Activated naive CD4-positive, alpha-beta T cell treated with Interleukin-2 at 50 U/mL for 16 hours (primary cell): Measurements from ENCODE around the gene CEP350.

ENCODE experiments used
- DNase-seq: peaks from one replicate; pipeline ENCODE4 v3.0.0-alpha.2; 2020

The CEP350 gene, protein sequence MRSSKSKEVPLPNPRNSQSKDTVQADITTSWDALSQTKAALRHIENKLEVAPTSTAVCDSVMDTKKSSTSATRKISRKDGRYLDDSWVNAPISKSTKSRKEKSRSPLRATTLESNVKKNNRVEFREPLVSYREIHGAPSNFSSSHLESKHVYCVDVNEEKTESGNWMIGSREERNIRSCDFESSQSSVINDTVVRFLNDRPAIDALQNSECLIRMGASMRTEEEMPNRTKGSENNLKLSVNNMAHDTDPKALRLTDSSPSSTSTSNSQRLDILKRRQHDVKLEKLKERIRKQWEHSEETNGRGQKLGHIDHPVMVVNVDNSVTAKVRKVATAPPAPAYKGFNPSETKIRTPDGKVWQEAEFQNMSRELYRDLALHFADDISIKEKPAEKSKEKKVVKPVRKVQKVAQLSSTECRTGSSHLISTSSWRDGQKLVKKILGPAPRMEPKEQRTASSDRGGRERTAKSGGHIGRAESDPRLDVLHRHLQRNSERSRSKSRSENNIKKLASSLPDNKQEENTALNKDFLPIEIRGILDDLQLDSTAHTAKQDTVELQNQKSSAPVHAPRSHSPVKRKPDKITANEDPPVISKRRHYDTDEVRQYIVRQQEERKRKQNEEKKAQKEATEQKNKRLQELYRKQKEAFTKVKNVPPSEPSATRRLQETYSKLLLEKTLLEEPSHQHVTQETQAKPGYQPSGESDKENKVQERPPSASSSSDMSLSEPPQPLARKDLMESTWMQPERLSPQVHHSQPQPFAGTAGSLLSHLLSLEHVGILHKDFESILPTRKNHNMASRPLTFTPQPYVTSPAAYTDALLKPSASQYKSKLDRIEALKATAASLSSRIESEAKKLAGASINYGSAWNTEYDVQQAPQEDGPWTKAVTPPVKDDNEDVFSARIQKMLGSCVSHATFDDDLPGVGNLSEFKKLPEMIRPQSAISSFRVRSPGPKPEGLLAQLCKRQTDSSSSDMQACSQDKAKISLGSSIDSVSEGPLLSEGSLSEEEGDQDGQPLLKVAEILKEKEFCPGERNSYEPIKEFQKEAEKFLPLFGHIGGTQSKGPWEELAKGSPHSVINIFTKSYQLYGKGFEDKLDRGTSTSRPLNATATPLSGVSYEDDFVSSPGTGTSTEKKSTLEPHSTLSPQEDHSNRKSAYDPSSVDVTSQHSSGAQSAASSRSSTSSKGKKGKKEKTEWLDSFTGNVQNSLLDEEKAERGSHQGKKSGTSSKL (N-terminal part only)

DNA sequence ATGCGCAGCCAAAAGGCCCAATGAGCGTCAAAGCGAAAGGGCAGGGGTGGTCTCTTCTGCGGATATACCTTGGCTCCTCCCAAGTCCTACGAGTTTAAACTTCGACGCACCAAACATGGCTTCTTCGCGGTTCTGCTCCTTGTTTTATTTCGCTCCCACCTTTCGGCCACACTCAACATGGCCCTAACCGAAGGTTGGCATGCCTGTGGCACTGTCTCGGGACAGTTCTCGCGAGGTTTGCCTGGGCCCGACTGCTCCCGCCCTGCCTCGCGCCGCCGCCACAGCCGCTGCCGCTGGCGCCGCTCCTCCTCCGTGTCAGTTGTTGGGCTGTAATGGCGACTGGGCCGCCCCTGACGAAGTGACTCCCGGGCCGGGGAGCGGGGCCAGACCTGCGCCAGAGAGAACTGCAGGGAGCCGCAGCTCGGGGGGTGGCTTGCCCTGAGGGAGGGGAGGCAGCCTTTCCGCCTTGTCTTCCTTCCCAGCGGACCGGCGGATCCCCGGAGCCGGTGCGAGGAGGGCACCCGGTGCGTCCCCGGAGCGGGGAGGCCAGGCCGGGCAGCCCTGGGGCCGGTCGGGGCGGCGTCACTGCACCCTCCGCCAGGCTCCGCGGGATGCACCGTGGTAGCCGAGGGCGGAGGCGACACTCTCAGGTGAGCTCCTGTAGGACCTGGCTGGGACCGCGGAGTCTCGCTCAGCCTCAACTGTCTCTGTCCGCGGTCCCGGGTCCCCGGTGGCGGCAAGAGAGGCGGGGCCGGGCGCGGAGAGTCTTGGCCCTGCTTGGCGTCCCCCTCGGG lies at the start of gene CEP350:
CEP350 (plus strand) TSS at position 318 of the 794 bp plus-strand sequence. CDS start 31,372 bp downstream, outside the sequence.
- peak; percentile 98 for DNase-seq

DNA sequence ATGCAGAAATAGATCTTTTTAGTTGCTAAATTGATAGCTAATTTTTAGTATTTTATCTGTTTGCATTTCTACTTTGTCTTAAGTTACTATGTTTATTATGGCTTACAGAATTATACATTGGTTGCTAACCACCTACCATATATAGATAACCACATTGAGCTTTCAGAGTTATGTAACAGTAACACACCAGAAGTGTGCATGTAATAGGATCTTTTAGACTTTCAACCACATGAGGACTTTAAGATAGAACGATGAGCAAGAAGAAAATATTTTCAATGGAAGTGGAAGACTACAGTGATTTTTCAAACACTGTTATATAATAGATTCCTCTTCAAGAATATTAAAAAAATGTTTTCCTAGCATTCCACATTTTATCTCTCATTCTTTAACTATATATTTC lies 43.7 kb upstream of the CEP350 start:
- no peak for DNase-seq

DNA sequence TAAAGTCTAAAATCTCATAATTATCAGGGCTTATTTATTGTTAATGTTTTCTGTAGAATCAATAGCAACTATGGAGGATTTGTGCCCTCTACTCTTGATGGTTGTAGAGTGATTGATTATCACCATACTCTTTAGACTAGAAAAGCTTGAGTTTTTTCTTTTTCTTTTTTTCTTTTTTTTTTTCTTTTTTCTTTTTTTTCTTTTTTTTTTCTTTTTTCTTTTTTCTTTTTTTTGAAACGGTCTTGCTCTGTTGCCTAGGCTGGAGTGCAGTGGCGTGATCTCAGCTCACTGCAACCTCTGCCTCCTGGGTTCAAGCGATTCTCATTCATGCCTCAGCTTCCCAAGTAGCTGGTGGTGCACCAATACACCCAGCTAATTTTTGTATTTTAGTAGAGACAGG lies 42.8 kb upstream of the CEP350 start:
- no peak for DNase-seq

DNA sequence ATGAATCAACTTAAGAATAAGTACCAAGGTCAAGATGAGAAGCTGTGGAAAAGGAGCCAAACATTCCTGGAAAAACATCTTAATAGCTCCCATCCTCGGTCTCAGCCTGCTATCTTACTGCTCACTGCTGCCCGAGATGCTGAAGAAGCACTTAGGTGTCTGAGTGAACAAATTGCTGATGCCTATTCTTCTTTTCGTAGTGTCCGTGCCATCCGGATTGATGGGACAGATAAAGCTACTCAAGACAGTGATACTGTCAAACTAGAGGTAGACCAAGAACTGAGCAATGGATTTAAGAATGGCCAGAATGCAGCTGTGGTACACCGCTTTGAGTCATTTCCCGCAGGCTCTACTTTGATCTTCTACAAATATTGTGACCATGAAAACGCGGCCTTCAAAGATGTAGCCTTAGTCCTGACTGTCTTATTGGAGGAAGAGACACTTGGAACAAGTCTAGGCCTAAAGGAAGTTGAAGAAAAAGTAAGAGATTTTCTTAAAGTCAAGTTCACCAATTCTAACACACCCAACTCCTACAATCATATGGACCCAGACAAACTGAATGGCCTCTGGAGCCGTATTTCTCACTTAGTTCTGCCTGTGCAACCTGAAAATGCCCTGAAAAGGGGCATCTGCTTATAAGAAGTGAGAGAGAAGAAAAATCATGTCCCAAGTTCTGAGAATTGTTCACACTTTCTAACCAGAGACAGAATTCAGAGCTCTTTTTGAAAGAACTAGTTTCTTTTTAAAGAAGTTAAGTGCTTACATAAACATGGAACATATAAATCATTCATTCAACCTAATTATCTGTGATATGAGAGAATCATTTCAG lies 36.8 kb upstream of the CEP350 start:
- DNase-seq, result no peak

DNA sequence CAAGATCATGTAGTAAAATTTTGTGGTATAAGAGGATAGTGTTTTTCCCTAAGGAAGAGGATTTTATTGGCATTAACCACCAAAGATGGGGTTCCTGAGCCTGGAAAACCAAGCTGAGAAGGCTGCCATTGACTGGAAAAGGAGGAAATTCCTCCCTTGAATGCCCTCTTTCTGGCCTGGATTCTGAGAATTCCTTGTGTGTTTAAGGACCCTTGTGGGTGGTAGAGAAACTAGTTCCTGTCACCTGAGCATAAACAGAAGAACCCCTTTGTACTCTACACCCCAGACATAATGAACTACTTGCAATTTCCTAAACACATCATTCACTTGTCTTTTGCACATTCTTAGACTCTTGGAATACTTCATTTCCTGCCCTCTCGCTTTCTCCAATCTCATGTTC lies 33.1 kb upstream of the CEP350 start:
- no peak for DNase-seq

DNA sequence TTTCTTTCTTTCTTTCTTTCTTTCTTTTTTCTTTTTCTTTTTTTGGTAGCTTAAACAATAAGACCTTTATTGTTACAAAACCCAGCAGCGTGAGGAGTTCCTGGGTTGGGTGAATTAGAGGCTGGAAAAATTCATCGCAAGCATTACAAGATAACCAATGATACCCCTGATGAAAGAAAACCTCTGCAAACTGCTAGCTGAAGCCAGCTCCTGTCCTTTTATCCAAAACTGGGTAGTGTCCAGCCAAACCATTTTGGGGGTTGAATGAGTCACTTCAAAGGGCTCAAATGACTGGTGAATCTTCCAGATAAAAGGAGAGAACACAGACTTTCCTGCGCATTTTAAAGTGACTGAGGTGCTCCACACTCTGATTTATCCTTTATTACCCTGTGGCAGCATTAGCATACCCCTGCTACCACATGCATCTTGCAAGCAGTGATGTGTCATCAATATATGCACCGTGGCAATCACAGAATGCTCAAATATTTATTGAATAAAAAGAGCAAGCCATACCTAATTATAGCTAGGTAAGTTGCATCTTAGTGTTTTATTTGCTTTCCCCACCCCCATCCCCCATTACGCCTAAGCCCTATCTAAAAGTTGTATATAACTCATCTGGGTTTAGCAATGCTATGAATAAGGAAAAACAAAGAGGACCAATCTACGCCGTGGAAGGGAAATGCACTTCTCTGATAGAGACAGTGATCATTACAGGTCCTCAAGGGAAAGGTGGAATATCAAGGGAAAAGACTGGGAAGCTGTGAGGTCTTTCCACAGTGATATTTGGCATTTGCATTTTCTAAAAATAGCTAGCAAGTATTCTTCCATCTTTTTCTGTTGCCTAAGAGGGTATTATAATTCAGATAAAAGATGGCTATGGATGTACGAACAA lies 32.4 kb upstream of the CEP350 start:
- no peak for DNase-seq

DNA sequence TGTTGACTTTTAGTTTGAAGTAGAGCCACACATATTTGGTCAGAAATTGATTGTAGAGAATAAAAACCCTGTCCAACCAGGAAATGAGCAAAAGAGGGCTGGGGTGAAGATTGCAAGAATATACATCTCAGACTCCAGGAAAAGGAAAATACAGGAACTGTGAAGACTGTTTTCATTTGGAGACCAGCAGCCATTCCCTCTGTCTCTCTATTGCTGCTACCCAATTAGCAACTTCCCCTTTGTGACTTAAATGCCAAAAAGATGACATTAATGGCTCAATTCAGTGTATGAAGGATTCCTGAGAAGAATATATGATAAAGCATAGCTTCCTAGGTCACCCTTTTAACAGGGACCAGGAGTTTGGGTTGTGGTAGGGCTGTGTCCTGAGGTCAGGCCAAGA lies 31.6 kb upstream of the CEP350 start:
- no peak for DNase-seq

DNA sequence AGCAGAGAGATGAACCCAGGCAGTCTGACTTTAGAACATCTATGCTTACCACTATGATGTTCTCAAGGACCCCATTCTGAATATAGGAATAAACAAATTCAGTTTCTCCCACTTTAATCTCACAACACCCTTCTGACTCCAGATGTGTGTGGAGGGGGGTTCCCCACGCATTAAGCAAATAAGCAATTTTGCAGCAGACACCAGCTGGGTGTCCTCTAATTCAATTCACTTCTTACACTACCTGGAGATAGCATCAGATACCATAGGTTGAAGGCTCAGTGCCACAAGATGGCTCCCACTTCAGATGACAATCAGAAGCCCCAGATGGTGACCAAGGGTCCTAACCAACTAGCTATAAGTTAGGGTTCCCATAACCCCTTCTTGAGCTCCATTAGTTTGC lies 30.3 kb upstream of the CEP350 start:
- DNase-seq, result no peak

DNA sequence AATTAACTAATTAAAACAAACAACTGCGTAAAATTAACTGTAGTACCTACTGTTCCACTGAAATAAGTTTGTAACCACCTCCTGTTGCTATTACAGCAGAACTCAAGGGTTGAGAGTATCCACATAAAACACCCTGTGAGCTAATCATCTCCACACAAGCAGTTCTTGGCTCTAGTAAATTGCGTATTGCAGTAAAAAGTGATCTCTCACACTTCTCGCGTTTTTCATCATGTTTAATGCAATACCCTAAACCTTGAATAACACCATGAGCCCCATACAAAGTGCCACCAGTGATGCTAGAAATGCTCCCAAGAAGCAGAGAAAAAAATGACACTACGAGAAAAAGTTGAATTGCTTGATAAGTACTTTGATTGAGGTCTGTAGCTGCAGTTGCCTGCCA lies 29.3 kb upstream of the CEP350 start:
- no peak for DNase-seq

DNA sequence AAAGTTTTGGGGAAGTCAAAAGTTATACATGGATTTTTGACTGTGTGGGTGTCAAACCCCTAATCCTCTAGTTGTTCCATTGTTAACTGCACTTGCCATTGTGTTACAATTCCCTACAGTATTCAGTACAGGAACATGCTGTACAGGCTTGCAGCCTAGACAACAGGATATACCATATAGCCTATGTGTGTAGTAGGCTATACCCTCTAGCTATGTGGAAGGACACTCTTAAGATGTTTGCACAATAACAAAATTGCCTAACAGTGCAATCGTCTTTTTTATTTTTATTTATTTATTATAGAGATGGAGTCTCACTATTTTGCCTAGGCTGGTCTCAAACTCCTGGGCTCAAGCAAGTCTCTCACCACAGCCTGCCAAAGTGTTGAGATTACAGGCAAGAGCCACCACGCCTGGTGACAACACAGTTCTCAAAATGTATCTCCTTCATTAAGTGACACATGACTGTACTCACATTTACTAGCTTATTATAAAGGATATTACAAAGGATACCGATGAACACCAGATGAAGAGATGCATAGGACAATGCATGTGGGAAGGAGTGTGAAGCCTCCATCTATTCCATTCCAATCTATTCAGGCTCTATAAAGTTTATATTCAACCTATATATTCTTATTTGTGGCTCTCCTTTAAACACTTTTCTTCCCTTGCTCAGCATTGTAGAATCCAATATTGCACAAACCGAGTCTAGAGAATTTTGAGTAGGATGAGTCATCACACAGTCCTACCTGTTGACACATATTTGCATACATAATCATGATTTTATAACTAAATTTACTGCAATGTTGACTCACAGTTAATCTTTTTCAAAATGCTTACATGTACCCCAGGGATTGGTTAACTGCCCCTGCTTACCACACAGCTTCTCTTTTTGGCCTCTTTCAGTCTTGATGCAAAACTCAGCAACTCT lies 28.4 kb upstream of the CEP350 start:
- no peak for DNase-seq

DNA sequence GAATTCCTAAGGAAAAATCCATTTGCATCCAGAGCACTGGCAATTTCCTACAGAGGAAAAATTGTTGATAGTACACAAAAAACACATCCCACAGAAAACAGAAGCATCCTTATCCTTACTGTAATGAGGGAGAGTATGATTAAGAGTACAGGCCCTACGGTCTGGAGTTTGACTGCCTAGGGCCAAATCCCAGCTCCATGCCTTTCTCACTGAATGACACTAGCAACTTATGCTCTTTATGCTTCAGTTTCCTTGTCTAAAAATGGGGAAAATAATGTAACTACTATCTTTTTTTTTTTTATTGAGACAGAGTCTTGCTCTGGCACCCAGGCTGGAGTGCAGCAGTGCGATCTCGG lies 27.8 kb upstream of the CEP350 start:
- DNase-seq, result no peak

DNA sequence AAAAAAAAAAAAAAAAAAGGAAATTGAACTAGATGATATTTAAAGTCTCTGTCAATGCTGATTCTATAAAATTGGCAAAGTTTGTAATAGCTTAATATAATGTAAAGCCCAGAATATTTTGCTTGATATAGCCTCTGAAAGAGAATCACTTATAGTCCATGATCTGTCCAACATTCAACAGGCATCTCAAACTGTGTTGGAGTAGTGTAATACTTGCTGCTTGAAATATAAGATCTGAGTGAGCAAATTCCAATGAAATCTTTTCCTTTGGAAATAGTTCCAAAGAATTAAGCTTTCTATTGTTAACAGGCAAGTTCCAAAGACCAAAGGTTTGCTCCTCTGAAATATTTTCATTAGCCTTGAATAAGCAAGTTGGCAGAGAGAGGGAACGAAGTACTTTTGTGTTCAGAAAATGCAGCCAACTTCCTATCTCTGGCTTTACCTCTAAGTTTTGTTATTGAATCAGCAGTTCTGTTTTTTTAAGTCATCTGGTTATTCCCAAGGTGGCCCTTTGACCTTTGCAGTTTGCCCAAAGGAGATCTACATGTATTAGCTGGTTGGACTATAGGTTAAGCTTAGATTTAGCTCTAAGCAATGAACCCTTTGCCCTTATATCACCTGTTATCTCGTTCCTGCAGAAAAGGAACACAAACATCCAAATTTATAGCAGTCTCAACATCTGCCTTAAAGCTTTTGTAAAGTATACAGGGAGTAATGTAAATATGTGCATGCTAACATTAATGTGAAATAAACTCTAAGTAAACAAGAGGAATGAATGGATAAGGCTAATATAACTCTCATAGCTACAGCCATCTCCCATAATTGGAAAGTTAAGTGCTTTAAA lies 24.4 kb upstream of the CEP350 start:
- DNase-seq, result no peak

DNA sequence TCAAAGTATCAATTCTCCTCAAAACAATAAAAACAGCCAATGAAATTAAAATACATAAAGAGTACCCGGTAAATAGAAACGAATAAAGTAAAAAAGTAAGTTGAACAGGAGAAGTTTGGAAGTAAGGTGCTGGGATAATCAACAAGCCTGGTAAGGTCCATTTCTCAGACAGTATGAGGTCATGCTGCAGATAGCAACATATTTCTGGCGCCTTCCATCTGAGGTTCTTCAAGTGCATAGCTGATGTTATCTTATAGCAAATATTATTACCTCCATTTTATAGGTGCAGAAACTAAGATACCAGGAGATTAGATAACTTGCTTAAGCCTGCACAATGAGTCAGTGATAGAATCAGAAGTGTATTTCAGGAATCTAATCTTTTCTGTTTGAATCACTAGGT lies 23.7 kb upstream of the CEP350 start:
- no peak for DNase-seq

DNA sequence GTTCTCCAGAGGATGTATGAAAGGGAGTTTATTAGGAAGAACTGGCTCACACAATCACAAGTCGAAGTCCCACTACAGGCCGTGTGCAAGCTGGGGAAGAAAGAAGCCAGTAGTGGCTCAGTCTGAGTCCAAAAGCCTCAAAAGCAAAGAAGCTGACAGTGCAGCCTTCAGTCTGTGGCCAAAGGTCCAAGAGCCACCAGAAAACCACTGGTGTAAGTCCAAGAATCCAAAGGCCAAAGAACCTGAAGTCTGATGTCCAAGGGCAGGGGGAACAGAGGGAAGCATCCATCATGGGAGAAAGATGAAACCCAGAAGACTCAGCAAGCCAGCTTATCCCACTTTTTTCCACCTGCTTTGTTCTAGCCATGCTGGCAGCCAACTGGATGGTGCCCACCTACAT lies 21.4 kb upstream of the CEP350 start:
- DNase-seq, result no peak

DNA sequence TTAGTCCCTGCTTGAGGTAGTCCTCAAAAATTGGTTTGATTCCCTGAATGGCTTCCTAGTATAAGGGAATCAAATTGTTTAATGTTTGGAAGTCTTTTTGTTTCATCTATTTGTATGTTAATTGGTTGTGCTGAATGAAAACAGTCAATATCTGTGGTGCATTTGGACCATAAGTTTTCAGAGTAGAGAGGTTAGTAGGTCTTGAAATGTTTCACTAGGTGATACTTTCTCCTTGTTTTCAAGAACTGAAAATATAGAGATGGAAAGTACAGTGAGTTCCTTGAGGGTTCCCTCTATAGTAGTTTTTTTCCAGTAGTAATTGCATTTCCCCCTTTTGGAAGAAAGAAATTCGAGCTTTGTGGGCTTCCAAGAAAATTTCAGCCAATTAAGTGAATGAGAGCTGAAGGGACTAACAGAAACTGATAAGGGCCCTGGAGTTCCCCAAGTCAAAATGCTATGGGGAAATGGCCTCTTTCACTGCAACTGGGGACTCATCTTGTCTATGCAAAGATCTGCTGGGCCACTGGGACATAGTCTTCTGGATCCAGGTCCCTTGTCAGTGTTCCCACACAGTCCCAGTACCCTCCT lies 18.6 kb upstream of the CEP350 start:
- no peak for DNase-seq

DNA sequence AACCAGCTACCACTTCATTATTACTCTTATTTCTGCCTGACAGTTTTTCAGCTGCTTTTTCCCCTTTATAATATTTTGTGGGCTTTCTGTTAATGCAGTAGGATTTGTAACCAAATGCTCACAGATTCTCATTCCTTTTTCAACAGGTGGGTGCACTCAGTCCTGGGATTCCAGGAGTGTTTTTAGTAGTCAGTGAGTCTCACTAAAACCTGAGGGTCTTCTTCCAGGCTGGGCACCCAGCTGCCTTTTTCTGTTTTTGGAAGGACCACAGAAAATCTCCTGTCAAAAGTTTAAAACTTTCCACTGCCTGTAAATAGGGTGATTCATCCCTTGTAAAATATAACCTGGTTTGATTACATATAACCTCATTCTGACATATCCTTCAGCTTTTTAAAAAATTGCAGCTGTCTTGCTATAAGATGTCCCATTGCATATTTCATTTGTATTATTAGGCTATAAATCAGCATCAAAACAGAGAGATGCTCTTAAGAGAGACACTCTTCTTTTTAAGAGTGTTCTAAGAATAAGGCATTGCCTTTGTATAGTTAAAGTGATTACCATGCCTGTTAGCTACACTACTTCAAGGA lies 16.8 kb upstream of the CEP350 start:
- no peak for DNase-seq

DNA sequence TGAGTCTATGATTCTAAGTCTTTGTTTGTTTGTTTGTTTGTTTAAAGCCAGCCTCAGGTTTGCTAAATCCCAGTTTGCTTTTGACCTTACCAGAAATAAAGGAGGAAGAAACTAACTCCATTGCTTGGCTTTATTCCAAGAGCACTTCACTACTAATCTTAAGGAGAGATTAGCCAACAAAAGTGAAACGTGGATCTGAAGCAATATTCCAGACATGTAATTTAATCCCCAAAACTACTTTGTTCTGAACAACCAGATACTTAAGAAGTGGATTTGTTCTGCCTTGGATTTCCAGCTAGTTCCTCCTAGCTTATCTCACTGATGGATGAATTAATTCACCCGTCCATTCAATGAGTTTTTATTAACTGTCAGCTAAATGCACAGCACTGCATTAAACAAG lies 15.9 kb upstream of the CEP350 start:
- no peak for DNase-seq

DNA sequence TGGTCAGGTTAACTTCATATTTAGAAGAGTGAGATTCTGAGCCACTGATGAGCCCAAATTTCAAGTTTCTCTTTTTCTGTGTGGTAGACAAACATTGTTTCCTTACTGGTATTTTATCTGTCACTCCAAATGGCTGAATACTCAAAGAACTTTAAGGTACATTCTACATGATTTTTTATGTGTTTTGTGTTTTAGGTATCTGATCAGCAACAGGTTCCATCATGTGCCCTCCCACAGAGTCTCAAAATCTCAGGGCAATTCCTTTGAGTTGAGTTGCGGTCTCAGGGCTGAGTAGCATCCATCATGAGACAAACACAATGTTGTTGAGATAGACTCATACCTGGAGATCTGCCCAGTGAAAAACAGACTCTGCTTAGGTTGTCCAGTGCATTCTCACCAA lies 14.7 kb upstream of the CEP350 start:
- DNase-seq, result no peak
